ENCODE measurements around the gene PTPRCAP.

The PTPRCAP gene

GRCh38 chr11:67452141-67452952 lies 14.9 kb upstream of the PTPRCAP start, which contains the start of gene GPR152:
TSS of gene GPR152 (minus strand) at chr11:67452729. CDS start at chr11:67452724, 5 bp downstream.
- no peak within 1 kb of the TSS for H2AFZ ChIP-seq (ENCODE audit: low read length)
- H3K27me3 ChIP-seq (replicated peaks; ENCODE audit: insufficient read depth, low read length) = no peaks in the 10 kb centered on the region
- peaks cover 6% of the 10 kb centered on the region for H3F3A ChIP-seq (ENCODE audit: insufficient read depth, low read length)
- no peaks in the 10 kb centered on the region for H3K79me2 ChIP-seq (ENCODE audit: low read length)
- H3K9me3 ChIP-seq (replicated peaks; ENCODE audit: insufficient read depth, low read length) = no peaks in the 10 kb centered on the region
- H3K9me2 ChIP-seq (replicated peaks; ENCODE audit: insufficient read depth, low read length) = no peaks in the 10 kb centered on the region
- H3K4me1 ChIP-seq (ENCODE audit: low read length) = peaks cover 7% of the 10 kb centered on the region
- no peaks in the 10 kb centered on the region for H4K20me1 ChIP-seq (ENCODE audit: insufficient read depth, low read length)
- no peak within 1 kb of the TSS for H3K27ac ChIP-seq (ENCODE audit: low read length)
- H3K36me3 ChIP-seq (replicated peaks; ENCODE audit: insufficient read depth, low read length) = no peaks in the 10 kb centered on the region
- TF ChIP-seq EZH2 (optimal IDR thresholded peaks at IDR 0.05; ENCODE audit: low read depth, low read length) (no peak), EZH2phosphoT487 (IDR thresholded peaks at IDR 0.05; ENCODE audit: low read length) (no peak)
- TF ChIP-seq, protein P1, sequence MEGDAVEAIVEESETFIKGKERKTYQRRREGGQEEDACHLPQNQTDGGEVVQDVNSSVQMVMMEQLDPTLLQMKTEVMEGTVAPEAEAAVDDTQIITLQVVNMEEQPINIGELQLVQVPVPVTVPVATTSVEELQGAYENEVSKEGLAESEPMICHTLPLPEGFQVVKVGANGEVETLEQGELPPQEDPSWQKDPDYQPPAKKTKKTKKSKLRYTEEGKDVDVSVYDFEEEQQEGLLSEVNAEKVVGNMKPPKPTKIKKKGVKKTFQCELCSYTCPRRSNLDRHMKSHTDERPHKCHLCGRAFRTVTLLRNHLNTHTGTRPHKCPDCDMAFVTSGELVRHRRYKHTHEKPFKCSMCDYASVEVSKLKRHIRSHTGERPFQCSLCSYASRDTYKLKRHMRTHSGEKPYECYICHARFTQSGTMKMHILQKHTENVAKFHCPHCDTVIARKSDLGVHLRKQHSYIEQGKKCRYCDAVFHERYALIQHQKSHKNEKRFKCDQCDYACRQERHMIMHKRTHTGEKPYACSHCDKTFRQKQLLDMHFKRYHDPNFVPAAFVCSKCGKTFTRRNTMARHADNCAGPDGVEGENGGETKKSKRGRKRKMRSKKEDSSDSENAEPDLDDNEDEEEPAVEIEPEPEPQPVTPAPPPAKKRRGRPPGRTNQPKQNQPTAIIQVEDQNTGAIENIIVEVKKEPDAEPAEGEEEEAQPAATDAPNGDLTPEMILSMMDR (IDR thresholded peaks at IDR 0.05; ENCODE audit: low read length) = no peak
- DNase-seq = no peak
- no peak within 1 kb of the TSS for H3K9ac ChIP-seq (ENCODE audit: low read length)
- H3K4me3 ChIP-seq (ENCODE audit: low read length) = no peak within 1 kb of the TSS
- H3K4me2 ChIP-seq (ENCODE audit: low read depth, low read length) = no peak within 1 kb of the TSS

DNA sequence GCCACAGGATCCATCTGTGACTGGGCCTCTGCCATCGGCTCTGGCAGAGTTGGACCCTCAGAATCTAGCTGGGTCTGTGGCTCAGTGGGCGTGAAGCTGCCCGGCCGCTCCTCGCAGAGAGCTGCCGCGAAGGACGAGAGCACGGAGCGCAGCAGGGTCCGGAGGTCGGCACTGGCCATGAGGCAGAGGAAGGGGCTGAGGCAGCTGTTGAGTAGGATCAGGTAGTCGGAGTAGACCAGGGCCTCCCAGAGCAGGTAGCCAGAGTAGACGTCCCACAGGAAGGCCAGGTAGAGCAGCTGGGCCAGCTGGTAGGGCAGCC lies 14.1 kb upstream of the PTPRCAP start:
- Histone ChIP-seq H3K9ac (ENCODE audit: low read length) (no peak overlapping the region), H3K4me3 (ENCODE audit: low read length) (no peak overlapping the region), H3K27ac (ENCODE audit: low read length) (no peak overlapping the region), H3K4me2 (ENCODE audit: low read depth, low read length) (no peak overlapping the region), H3K4me1 (ENCODE audit: low read length) (peaks cover 7% of the 10 kb centered on the region), H3K79me2 (ENCODE audit: low read length) (no peaks in the 10 kb centered on the region), H3K36me3 (replicated peaks; ENCODE audit: insufficient read depth, low read length) (no peaks in the 10 kb centered on the region), H3F3A (ENCODE audit: insufficient read depth, low read length) (peaks cover 6% of the 10 kb centered on the region), H2AFZ (ENCODE audit: low read length) (no peak overlapping the region), H4K20me1 (ENCODE audit: insufficient read depth, low read length) (no peaks in the 10 kb centered on the region), H3K27me3 (replicated peaks; ENCODE audit: insufficient read depth, low read length) (no peaks in the 10 kb centered on the region), H3K9me3 (replicated peaks; ENCODE audit: insufficient read depth, low read length) (no peaks in the 10 kb centered on the region), H3K9me2 (replicated peaks; ENCODE audit: insufficient read depth, low read length) (no peaks in the 10 kb centered on the region)
- DNase-seq = no peak
- TF ChIP-seq, protein P1 (IDR thresholded peaks at IDR 0.05; ENCODE audit: low read length) = no peak

GRCh38 chr11:67450796-67451657 lies 13.5 kb upstream of the PTPRCAP start:
- H4K20me1 ChIP-seq (ENCODE audit: insufficient read depth, low read length) = no peaks in the 10 kb centered on the region
- H3K27me3 ChIP-seq (replicated peaks; ENCODE audit: insufficient read depth, low read length) = no peaks in the 10 kb centered on the region
- no peak overlapping the region for H3K27ac ChIP-seq (ENCODE audit: low read length)
- DNase-seq = no peak
- H3K36me3 ChIP-seq (replicated peaks; ENCODE audit: insufficient read depth, low read length) = no peaks in the 10 kb centered on the region
- H3K79me2 ChIP-seq (ENCODE audit: low read length) = no peaks in the 10 kb centered on the region
- H3K9me2 ChIP-seq (replicated peaks; ENCODE audit: insufficient read depth, low read length) = no peaks in the 10 kb centered on the region
- TF ChIP-seq EZH2phosphoT487 (IDR thresholded peaks at IDR 0.05; ENCODE audit: low read length) = no peak
- TF ChIP-seq, protein P1 (IDR thresholded peaks at IDR 0.05; ENCODE audit: low read length) = no peak
- TF ChIP-seq EZH2 (optimal IDR thresholded peaks at IDR 0.05; ENCODE audit: low read depth, low read length) = no peak
- H3K9ac ChIP-seq (ENCODE audit: low read length) = no peak overlapping the region
- peaks cover 7% of the 10 kb centered on the region for H3K4me1 ChIP-seq (ENCODE audit: low read length)
- peaks cover 6% of the 10 kb centered on the region for H3F3A ChIP-seq (ENCODE audit: insufficient read depth, low read length)
- H3K9me3 ChIP-seq (replicated peaks; ENCODE audit: insufficient read depth, low read length) = no peaks in the 10 kb centered on the region
- H3K4me2 ChIP-seq (ENCODE audit: low read depth, low read length) = no peak overlapping the region
- H3K4me3 ChIP-seq (ENCODE audit: low read length) = no peak overlapping the region
- H2AFZ ChIP-seq (ENCODE audit: low read length) = no peak overlapping the region

Data from MM.1S (cell line).